Stimulated activated CD8-positive, alpha-beta memory T cell treated with anti-CD3 and anti-CD28 coated beads, Interleukin-7, amount 100 ng/mL, for 24 hours (primary cell): ENCODE measurements around the gene HTATIP2.
"Not testable (repeated sequence)": the region's sequence is repeated elsewhere in the genome, so short reads cannot be mapped to it uniquely, and the experiment has no call there.

ENCODE experiments used
- DNase-seq: peaks from one replicate; pipeline ENCODE4 v3.0.0-alpha.2; 2020; ENCODE audit warnings: low read depth

Gene HTATIP2

GRCh38 chr11:20372081-20372626 lies 8.6 kb downstream of the HTATIP2 start:
- no peak for DNase-seq

GRCh38 chr11:20373147-20373546 lies 9.6 kb downstream of the HTATIP2 start:
- no peak for DNase-seq

DNA sequence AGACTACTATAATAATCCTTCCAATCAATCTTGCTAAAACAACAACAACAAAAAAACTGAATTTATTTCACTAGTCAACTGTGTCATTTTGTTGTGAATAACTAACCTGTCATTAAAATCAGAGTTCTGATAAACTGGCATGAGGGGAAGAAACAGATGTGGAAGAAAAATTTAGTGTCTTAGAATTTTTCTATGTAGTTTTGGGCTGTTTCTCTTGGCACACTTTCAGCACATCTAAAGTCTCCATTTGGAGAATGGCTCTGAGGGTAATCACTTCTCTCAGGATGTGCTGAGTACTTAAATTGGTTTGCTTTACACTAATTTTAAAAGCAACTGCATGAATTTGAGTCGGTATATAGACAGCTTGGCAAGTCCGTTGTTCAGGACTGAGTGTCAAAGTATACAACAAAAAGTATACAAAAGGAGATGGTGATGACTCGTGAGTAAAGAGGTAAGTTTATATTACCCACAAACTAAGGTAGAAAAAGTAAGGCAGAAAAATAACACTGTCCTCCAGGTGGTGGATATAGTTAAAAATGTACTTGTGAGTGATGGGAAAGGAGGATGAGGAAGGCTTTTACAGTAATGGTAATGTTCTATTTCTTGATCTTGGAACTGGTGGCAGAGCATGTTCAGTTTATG lies 10.2 kb downstream of the HTATIP2 start:
- DNase-seq, result no peak

- DNase-seq, result no peak
Measured at GRCh38 chr11:20374741-20375300, 11.3 kb downstream of the HTATIP2 start.

GRCh38 chr11:20376162-20376730 lies 12.7 kb downstream of the HTATIP2 start:
- DNase-seq, result no peak

GRCh38 chr11:20385996-20386395 lies 22.5 kb downstream of the HTATIP2 start:
- DNase-seq, result not testable (repeated sequence)

GRCh38 chr11:20387261-20388095 lies 24.0 kb downstream of the HTATIP2 start, which contains the start of gene PRMT3:
TSS of gene PRMT3 (plus strand) at chr11:20387716. CDS start at chr11:20387747, 31 bp downstream.
- DNase-seq, result peak; percentile 94

GRCh38 chr11:20388096-20389055 lies 24.9 kb downstream of the HTATIP2 start:
- no peak for DNase-seq

- DNase-seq, result no peak
Measured at GRCh38 chr11:20397281-20397680, 33.8 kb downstream of the HTATIP2 start.

- no peak for DNase-seq
Measured at GRCh38 chr11:20399498-20399897, 36.0 kb downstream of the HTATIP2 start.

DNA sequence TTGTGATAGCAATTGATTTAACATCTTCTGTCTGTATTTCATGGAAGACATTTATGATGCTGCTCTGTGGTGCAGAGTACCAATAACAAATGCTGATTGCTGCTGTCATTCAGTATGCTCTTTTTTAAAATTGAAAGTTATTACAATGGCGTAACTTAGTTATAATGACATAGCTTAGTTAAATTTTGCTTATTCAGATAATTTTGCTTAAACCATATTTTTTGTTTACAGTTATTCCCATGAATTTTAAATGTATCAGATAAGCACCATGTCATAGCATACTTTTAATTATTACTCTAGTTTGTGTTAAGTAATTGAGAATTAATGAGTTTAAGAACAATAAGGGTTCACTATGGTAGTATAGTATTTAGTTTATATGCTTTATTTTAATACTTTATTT lies 39.5 kb downstream of the HTATIP2 start:
- DNase-seq, result no peak

- no peak for DNase-seq
Measured at GRCh38 chr11:20406484-20406883, 43.0 kb downstream of the HTATIP2 start.

DNA sequence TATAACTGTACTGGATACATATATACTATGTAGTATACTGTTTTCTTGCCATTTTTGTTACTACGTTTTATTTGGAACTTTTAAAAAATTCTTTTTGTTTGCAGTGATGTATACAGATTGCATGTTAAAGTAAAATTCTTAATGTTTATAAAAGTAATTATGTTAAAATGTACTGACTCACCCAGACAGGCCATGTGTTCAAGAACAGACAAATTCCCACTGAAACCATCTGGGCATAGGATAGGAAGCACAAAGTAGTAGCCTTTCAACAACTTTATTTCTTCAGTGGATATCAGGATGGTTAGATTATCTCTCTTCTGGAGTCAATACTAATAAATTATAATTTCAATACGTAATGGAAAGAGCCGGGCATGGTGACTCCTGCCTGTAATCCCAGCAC lies 43.8 kb downstream of the HTATIP2 start:
- no peak for DNase-seq

GRCh38 chr11:20415432-20415831 lies 51.9 kb downstream of the HTATIP2 start:
- DNase-seq, result no peak

DNA sequence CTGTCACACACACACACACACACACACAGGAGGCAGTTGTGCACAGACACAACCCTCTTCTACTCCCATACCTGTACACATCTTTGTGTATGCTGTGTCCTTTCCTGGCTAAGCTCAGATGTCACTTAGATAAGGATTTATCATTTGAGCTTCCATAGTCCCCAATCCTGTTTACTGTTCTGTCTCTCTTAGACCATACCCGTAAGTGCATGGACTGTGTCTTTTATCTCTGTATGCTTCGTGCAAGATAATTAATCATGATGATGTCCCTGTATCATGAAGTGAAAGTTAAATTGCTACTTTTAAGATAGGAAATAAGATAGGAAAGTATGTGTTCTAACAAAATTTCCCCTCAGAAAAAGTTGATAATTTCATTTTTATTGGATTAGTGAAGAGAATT lies 54.3 kb downstream of the HTATIP2 start:
- DNase-seq, result no peak

GRCh38 chr11:20421946-20422345 lies 58.4 kb downstream of the HTATIP2 start:
- no peak for DNase-seq

DNA sequence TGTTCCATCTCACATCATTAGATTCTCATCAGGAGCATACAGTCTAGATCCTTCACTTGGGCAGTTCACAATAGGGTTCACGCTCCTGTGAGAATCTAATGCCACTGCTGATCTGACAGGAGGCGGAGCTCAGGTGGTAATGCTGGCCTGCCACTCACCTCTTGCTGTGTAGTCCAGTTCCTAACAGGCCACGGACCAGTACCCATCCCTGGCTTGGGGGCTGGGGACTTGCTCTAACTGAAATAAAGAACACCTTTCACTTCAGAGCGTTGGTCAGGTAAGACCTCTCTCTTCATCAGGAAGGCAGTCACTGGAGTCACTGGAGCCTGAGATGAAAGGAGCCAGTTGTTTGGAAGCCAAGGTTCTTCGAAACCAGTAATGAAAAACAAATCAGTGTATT lies 65.7 kb downstream of the HTATIP2 start:
- no peak for DNase-seq
